Fibroblast of lung (primary cell): ENCODE measurements around the gene SSR2. TPM values are rescaled to one million over a fixed set of nuclear protein-coding genes. Genes with fewer than 3 reads are reported as not detected.

ENCODE experiments used
- DNase-seq, 2 donors: peaks; one replicate each; pipeline versions ENCODE4 v3.0.0 to v3.0.0-alpha.2; 2010; ENCODE audit warnings: low read depth in 2 of 2
- H2AFZ ChIP-seq: 2 replicates; pipeline ENCODE4 v1.5.1; 2012; ENCODE audit warnings: low read length, control low read depth, inconsistent platforms
- H3K27ac ChIP-seq: 2 replicates; pipeline ENCODE4 v1.5.1; 2011; ENCODE audit warnings: low read length, control low read depth; ENCODE audit not compliant: insufficient read depth
- H3K27me3 ChIP-seq: 2 replicates; pipeline ENCODE4 v1.5.1; 2011; ENCODE audit warnings: mild to moderate bottlenecking, low read length; ENCODE audit not compliant: control insufficient read depth, insufficient read depth
- H3K36me3 ChIP-seq: 2 replicates; pipeline ENCODE4 v1.5.1; 2011; ENCODE audit warnings: low read length; ENCODE audit not compliant: control insufficient read depth, insufficient read depth
- H3K4me1 ChIP-seq: 2 replicates; pipeline ENCODE4 v1.5.1; 2011; ENCODE audit warnings: low read length; ENCODE audit not compliant: control insufficient read depth, insufficient read depth; ENCODE audit errors: extremely low read depth
- H3K4me2 ChIP-seq: 2 replicates; pipeline ENCODE4 v1.5.1; 2011; ENCODE audit warnings: low read length, control low read depth; ENCODE audit not compliant: insufficient read depth; ENCODE audit errors: extremely low read depth
- H3K4me3 ChIP-seq, 4 experiments: fragments of 200-600 bp in 1 of 4; sonication (generic) in 1 of 4; replicated peaks in 1 of 4; 2 replicates each; pipeline ENCODE4 v1.5.1; 2011 to 2016; ENCODE audit warnings: low read length in 4 of 4, low read depth in 3 of 4, mild to moderate bottlenecking in 3 of 4, control low read depth in 2 of 4, inconsistent platforms in 1 of 4, mixed read lengths in 1 of 4; ENCODE audit not compliant: insufficient read depth in 1 of 4; ENCODE audit errors: control extremely low read depth in 1 of 4
- H3K79me2 ChIP-seq: 2 replicates; pipeline ENCODE4 v1.5.1; 2012; ENCODE audit warnings: mild to moderate bottlenecking, low read length, inconsistent platforms; ENCODE audit not compliant: control insufficient read depth, insufficient read depth
- H3K9ac ChIP-seq: 2 replicates; pipeline ENCODE4 v1.5.1; 2011; ENCODE audit warnings: mild to moderate bottlenecking, low read length, control low read depth; ENCODE audit not compliant: insufficient read depth
- H3K9me3 ChIP-seq: 2 replicates; pipeline ENCODE4 v1.5.1; 2012; ENCODE audit warnings: low read depth, low read length; ENCODE audit not compliant: control insufficient read depth, insufficient read depth
- H4K20me1 ChIP-seq: 2 replicates; pipeline ENCODE4 v1.5.1; 2011; ENCODE audit warnings: low read length; ENCODE audit not compliant: control insufficient read depth, insufficient read depth; ENCODE audit errors: extremely low read depth
- EZH2 ChIP-seq: IDR thresholded peaks from 2 replicates; pipeline ENCODE4 v1.5.1; 2012; ENCODE audit warnings: low read length, control low read depth, mild to moderate bottlenecking; ENCODE audit errors: missing control alignments
- polyA plus RNA-seq, 2 donors: library from polyadenylated mRNA; depleted of rRNA in 1 of 2; stranded (reverse) in 1 of 2; unstranded in 1 of 2; fragments of >200 nt; gene quantifications; 2 replicates each; pipeline ENCODE4 v1.2.1, GENCODE V29; 2011 to 2012; ENCODE audit warnings: missing spikeins in 1 of 2
- total RNA-seq: library from RNA; depleted of rRNA; stranded (reverse); fragments of >200 nt; gene quantifications from 2 replicates; pipeline ENCODE4 v1.2.1, GENCODE V29; 2014
- TF ChIP-seq, protein P1 (sequence below), 2 donors: IDR thresholded peaks in 1 of 2; conservative IDR thresholded peaks in 1 of 2; 1 replicate in 1 of 2; 2 replicates in 1 of 2; pipeline ENCODE4 v1.5.1; 2011 to 2012; ENCODE audit warnings: low read length in 2 of 2, control low read depth in 1 of 2, inconsistent platforms in 1 of 2, low read depth in 1 of 2, mild to moderate bottlenecking in 1 of 2

Gene SSR2
- total and polyA plus RNA-seq, 2 donors (not counting 1 experiment from before 2014, with no cell fraction given) = 304 to 673 TPM

DNA sequence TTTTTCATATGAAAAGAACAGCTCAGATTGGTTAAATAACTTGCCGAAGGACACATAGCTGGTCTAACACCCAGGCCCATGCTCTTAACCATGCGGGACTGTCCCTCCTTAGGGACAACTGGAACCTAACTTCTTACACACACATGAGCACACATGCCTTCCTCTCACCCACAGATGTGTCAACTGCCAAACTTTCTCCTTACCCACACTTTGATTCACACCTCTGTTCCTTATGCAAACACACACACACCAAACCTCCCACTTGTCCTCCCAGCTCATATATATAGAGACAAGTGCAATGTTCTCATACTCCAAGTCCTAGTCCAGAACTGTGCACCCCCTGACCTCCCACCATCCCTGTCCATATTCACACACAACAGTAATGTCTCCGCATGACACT lies 44.5 kb upstream of the SSR2 start:
- DNase-seq = no peak
- no peak overlapping the region for H3K4me3 ChIP-seq
- H3K4me1 ChIP-seq = no peaks in the 10 kb centered on the region
- no peak overlapping the region for H3K9ac ChIP-seq
- no peaks in the 10 kb centered on the region for H3K79me2 ChIP-seq
- H3K9me3 ChIP-seq = no peaks in the 10 kb centered on the region
- H3K4me2 ChIP-seq = no peak overlapping the region
- H3K36me3 ChIP-seq = no peaks in the 10 kb centered on the region
- TF ChIP-seq, protein P1, sequence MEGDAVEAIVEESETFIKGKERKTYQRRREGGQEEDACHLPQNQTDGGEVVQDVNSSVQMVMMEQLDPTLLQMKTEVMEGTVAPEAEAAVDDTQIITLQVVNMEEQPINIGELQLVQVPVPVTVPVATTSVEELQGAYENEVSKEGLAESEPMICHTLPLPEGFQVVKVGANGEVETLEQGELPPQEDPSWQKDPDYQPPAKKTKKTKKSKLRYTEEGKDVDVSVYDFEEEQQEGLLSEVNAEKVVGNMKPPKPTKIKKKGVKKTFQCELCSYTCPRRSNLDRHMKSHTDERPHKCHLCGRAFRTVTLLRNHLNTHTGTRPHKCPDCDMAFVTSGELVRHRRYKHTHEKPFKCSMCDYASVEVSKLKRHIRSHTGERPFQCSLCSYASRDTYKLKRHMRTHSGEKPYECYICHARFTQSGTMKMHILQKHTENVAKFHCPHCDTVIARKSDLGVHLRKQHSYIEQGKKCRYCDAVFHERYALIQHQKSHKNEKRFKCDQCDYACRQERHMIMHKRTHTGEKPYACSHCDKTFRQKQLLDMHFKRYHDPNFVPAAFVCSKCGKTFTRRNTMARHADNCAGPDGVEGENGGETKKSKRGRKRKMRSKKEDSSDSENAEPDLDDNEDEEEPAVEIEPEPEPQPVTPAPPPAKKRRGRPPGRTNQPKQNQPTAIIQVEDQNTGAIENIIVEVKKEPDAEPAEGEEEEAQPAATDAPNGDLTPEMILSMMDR (conservative IDR thresholded peaks at IDR 0.05 in 1 of 2, IDR thresholded peaks at IDR 0.05 in 1 of 2; ENCODE audit: low read depth in 1 of 2, low read length in 2 of 2) = no peak
- TF ChIP-seq EZH2 = no peak
- no peaks in the 10 kb centered on the region for H3K27me3 ChIP-seq
- H4K20me1 ChIP-seq = no peaks in the 10 kb centered on the region
- no peak overlapping the region for H2AFZ ChIP-seq
- H3K27ac ChIP-seq = no peak overlapping the region

DNA sequence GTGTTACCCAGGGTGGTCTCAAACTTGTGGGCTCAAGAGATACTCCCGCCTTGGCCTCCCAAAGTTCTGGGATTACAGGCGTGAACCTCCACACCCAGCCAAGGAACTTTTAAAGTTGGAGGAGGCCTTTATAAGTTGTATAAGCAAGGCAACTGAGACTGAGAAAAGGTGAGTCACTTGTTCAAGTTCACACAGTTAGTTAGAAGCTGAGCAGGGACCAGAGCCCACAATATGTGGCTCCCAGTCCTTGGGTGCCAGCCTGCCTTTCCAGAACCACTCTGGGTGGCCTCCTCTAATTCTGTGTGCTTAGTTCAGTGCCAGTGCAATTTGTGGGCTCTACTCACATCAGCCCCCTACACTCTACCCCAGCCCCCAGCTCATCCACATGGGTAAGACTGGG lies 43.9 kb upstream of the SSR2 start:
- no peaks in the 10 kb centered on the region for H3K9me3 ChIP-seq
- TF ChIP-seq, protein P1 (conservative IDR thresholded peaks at IDR 0.05 in 1 of 2, IDR thresholded peaks at IDR 0.05 in 1 of 2; ENCODE audit: low read depth in 1 of 2, low read length in 2 of 2) = no peak
- no peak for TF ChIP-seq EZH2
- H3K79me2 ChIP-seq = no peaks in the 10 kb centered on the region

DNA sequence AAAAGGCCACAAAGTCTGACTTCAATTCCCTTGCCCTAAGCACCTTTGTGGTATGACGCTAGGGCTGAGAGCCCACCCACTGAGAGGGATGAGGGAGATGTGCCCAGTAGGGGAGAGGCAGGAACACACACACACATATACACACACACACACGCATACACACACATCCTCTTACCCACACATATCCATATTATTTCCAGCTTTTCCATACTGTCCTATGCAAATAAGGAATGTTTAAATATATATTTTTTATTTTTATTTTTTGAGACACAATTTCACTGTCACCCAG lies 43.2 kb upstream of the SSR2 start:
- H3K27ac ChIP-seq = no peak overlapping the region
- H3K79me2 ChIP-seq = no peaks in the 10 kb centered on the region
- H3K4me3 ChIP-seq = no peak overlapping the region
- H3K36me3 ChIP-seq = no peaks in the 10 kb centered on the region
- peak in 1 of 2 donors; percentile 65 for DNase-seq
- TF ChIP-seq EZH2 = no peak
- TF ChIP-seq, protein P1 (conservative IDR thresholded peaks at IDR 0.05 in 1 of 2, IDR thresholded peaks at IDR 0.05 in 1 of 2; ENCODE audit: low read depth in 1 of 2, low read length in 2 of 2) = no peak
- no peak overlapping the region for H2AFZ ChIP-seq
- no peaks in the 10 kb centered on the region for H4K20me1 ChIP-seq
- H3K27me3 ChIP-seq = no peaks in the 10 kb centered on the region
- H3K4me2 ChIP-seq = no peak overlapping the region
- no peaks in the 10 kb centered on the region for H3K4me1 ChIP-seq
- H3K9me3 ChIP-seq = no peaks in the 10 kb centered on the region
- no peak overlapping the region for H3K9ac ChIP-seq

More for the DNA sequence above, 43.9 kb upstream of the SSR2 start:
- H3K4me3 ChIP-seq = no peak overlapping the region
- H3K27me3 ChIP-seq = no peaks in the 10 kb centered on the region
- no peak overlapping the region for H2AFZ ChIP-seq
- no peaks in the 10 kb centered on the region for H4K20me1 ChIP-seq
- H3K36me3 ChIP-seq = no peaks in the 10 kb centered on the region
- no peak overlapping the region for H3K4me2 ChIP-seq
- H3K9ac ChIP-seq = no peak overlapping the region
- DNase-seq = no peak
- no peaks in the 10 kb centered on the region for H3K4me1 ChIP-seq
- no peak overlapping the region for H3K27ac ChIP-seq
